Omental fat pad (tissue), 4 donors: ENCODE data around the gene SETD7. TPM values are rescaled to one million over a fixed set of nuclear protein-coding genes. Genes with fewer than 3 reads are reported as not detected.

Experiments
- ATAC-seq: fragments of 150-250 bp; one replicate; pipeline ENCODE4 v1.9.1; 2016; ENCODE audit warnings: mild to moderate bottlenecking, moderate library complexity; ENCODE audit not compliant: low FRiP score
- DNase-seq: peaks from one replicate; pipeline ENCODE4 v3.0.0-alpha.2; 2019; ENCODE audit warnings: low spot score
- total RNA-seq, 4 donors: library from RNA; depleted of rRNA; stranded (reverse); fragments of >200 nt; gene quantifications; one replicate each; pipeline ENCODE4 v1.1.0, GENCODE V29; 2016
- TF ChIP-seq, protein P1 (sequence below), 3 donors: fragments of 450-650 bp; IDR thresholded peaks; one replicate each; pipeline ENCODE4 v1.5.1; 2016 to 2017; ENCODE audit warnings: antibody characterized with exemption in 3 of 3, mild to moderate bottlenecking in 3 of 3, moderate library complexity in 2 of 3

The SETD7 gene
- total RNA-seq, 4 donors from 2014 or later = 71.7 to 92.7 (median 82.2) TPM

GRCh38 chr4:139557556-139558110 lies 1.6 kb upstream of the SETD7 start:
- ATAC-seq (no peak), DNase-seq (no peak)
- TF ChIP-seq, protein P1, sequence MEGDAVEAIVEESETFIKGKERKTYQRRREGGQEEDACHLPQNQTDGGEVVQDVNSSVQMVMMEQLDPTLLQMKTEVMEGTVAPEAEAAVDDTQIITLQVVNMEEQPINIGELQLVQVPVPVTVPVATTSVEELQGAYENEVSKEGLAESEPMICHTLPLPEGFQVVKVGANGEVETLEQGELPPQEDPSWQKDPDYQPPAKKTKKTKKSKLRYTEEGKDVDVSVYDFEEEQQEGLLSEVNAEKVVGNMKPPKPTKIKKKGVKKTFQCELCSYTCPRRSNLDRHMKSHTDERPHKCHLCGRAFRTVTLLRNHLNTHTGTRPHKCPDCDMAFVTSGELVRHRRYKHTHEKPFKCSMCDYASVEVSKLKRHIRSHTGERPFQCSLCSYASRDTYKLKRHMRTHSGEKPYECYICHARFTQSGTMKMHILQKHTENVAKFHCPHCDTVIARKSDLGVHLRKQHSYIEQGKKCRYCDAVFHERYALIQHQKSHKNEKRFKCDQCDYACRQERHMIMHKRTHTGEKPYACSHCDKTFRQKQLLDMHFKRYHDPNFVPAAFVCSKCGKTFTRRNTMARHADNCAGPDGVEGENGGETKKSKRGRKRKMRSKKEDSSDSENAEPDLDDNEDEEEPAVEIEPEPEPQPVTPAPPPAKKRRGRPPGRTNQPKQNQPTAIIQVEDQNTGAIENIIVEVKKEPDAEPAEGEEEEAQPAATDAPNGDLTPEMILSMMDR (IDR thresholded peaks at IDR 0.05) = no peak

DNA sequence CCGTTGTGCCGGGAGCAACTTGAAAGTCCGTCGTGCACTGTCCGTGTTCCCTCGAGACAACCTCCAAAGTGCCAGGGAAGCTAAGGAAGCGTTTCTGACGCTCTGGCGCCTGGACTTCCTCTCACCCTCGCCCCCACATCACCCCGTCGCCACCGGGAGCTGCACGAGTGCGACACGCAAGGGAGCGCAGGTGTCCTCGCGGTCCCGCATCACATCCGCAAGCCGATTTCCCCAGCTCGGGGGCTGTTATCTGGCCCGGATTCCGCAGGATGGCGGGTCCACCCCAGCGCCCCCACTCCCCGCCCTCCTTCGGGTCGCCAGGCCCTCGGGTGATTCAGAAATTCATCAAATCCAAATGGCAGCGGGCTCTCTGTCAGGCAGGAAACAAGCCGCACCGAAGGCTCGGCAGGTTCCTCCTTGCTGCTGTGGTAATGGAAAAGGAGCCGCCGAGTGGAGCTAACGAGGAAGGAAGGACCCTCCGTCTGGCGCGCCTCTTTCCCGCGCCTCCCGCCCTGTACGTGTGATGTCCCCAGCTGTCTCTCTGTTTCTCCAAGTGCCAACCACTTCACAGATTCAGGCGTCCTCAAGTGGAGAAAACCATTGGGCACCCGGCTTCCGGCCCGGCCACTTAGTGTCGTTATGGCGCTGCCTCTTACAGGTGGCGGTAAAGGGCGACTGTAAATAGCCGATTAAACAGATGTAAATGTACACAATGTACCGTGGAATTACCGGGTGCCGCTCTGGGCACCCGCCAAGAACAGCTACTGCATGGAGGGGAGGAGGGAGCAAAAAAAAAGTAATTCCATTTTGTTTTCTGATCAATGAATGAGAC lies 921 bp upstream of the SETD7 start:
- peak; percentile 15 for ATAC-seq
- TF ChIP-seq, protein P1 (IDR thresholded peaks at IDR 0.05) = no peak
- no peak for DNase-seq

DNA sequence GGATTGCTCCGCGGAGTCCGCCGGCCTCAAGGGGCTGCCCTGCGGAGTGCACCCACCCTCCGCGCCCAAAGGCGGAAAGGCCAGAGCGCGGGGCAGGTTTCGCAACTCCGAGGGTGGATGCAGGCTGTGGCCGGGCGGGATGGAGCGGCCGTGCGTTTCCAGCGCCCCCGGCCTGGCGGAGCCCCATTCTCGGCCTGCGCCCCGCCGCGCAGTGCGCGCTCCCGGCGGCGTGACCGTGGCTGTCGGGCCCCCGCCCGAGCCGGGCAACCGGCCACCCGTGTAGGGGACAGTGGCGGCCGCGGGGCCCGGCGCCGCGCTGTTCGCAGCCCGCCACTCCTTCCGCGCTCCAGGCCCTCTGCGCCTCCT lies 331 bp downstream of the SETD7 start:
- DNase-seq (no peak), ATAC-seq (peak; percentile 64)
- TF ChIP-seq, protein P1 (IDR thresholded peaks at IDR 0.05) = no peak

GRCh38 chr4:139554893-139555704 lies 920 bp downstream of the SETD7 start:
- ATAC-seq = peak; percentile 67
- TF ChIP-seq, protein P1 (IDR thresholded peaks at IDR 0.05) = no peak
- peak; percentile 56 for DNase-seq

DNA sequence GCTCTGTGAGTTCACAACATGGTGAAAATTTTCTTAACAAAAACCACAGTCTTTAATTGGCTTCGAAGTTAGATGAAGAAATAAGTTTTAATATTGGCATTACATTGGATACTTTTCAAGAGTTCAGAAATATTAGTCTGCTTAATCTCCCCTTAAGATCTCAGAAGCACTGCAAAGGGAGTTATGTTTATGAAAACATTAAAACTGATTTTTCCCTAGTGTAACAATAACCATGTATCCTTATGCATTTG lies 1.5 kb downstream of the SETD7 start:
- no peak for ATAC-seq
- TF ChIP-seq, protein P1 (IDR thresholded peaks at IDR 0.05) = no peak
- no peak for DNase-seq

- TF ChIP-seq, protein P1 (IDR thresholded peaks at IDR 0.05) = no peak
- no peak for DNase-seq
- ATAC-seq = no peak
Observed at GRCh38 chr4:139553751-139554641, 2.0 kb downstream of the SETD7 start.
